G401 (cell line): ENCODE results near the gene TUBB. TPM values are rescaled to one million over a fixed set of nuclear protein-coding genes. Genes with fewer than 3 reads are reported as not detected.

Experiments
- DNase-seq: peaks from one replicate; pipeline ENCODE4 v3.0.0-alpha.2; 2015; ENCODE audit warnings: low spot score
- in situ Hi-C: cut with HindIII; loops from 2 replicates; pipeline ENCODE4 v1.10.0; 2016; ENCODE audit warnings: low sequenced_read_pairs, mixed read lengths
- total RNA-seq: library from RNA; depleted of rRNA; stranded (reverse); fragments of >200 nt; shearing (Covaris generic); gene quantifications from 2 replicates; pipeline ENCODE4 v1.2.3, GENCODE V29; 2014

The TUBB gene
- total RNA-seq, 1 experiment from 2014 or later: 575 TPM

DNA sequence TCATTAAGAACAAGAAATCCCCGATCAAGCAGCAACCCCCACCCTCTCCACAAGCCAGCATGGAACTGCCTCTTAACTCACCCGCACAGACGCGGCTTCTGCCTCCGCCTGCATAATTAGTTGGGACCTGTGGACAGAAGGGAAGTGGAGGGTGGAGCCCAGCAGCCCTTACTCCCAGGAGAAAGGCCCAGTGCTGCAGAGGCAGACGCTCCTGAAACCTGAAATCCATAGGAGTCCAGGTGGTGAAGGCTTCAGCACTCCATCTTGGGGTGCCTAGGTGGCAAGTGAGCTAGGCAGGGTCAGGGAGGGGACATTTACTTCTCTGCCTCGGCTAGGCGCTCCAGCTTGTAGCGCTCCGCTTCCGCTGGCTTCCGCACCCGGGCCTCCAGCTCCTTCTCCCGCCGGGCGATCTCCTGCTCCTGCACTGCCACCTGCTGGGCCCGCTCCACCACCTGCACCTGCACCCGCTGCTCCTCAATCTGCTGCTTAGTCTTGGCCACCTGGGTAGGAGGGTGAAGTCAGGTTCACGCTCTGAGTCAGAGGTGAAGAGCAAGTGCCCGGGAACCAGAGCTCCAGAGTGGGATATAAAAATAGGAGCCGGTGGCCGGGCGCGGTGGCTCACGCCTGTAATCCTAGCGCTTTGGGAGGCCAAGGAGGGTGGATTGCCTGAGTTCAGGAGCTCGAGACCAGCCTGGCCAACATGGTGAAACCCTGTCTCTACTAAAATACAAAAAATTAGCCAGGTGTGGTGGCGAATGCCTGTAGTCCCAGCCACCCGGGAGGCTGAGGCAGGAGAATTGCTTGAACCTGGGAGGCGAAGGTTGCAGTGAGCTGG, 10.7 kb downstream of the TUBB start:
- in situ Hi-C loops: no loop called here
- DNase-seq: peak; percentile 77

DNA sequence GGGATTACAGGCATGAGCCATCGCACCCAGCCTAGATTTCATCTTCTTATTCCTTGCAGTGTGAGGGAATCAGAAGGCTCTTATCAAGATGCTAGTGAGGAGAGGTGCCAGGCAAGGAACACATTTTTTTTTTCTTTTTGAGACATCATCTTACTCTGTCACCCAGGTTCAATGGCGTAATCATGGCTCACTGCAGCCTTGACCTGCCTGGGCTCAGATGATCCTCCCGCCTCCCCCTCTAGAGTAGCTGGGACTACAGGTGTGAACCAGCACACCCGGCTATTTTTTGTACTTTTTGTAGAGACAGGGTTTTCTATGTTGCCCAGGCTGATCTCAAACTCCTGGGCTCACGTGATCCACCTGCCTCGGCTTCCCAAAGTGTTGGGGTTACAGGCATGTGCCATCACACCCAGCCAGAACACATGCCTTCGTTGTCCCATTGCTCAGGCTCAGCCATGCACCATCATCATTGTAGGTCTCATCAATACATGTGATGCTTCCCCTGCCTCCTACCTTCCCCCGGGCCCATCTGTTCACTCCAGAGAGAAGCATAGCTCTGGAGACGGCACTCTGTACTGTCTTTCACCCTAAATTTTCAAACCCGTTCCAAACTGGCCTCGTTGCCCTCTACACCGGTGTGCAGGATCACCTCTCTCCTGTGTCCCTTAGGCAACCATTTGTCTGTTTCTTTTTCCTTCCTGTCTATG, 12.2 kb downstream of the TUBB start:
- DNase-seq: no peak
- in situ Hi-C loops: no loop called here

DNA sequence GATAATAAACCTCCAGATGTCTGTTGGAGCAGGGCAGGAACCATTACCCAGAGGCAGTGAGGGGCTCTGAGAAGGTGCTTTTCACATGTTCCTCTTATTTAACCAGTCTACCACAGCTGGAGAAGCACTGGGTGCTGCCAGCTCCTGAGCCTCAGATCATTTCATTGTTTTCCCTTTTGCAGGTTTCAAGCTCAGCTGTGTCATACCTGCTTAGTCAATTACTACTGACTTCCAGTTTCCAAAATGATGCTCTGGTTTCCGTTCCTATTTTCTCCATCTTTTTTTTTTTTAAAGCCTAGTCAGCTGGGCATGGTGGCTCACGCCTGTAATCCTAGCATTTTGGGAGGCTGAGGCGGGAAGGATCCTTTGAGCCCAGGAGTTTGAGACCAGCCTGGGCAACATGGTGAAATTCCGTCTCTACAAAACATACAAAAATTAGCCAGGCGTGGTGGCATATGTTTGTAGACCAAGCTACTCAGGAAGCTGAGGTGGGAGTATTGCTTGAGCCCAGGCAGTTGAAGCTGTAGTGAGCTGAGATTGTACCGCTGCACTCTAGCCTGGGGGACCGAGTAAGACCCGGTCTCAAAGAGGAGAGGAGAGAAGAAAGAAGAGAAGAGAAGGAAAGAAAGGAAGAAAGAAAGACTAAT, 15.6 kb downstream of the TUBB start:
- DNase-seq: no peak
- in situ Hi-C loops: no loop called here

DNA sequence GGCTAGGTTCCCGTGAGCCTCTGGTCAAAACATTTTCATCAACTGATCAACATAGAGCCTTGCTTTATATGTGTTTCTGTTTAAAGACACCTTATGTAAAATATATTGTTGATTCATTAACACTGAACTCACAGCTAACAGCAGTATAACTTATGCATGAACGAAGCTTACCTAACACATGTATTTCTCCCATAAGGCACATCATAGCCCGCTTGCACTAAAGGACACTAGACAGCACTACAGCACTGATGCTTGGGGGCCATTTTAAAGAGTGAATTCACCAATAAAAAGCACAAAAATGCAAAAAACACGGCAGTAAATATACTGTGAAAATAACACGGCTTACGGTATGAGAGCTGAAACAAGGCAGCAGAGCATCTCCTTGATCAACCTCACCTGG, 18.4 kb downstream of the TUBB start:
- in situ Hi-C loops: no loop called here
- DNase-seq: no peak

DNA sequence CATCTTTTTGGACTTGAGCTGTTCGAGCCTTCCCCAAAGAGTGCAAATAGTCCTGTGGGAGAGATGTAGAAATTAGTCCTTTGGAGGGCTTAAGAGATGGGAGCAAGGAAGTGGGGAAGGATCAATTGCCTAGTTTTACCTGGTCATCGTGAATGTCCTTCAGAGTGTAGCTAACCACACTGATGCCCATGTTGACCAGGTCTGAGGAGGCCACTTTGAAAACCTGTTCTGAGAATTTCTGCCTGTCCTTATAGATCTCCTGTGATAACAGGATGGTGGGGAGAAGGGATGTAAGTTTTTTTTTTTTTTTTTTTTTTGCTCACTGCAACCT, 20.4 kb downstream of the TUBB start:
- in situ Hi-C loops: no loop called here
- DNase-seq: no peak

DNA sequence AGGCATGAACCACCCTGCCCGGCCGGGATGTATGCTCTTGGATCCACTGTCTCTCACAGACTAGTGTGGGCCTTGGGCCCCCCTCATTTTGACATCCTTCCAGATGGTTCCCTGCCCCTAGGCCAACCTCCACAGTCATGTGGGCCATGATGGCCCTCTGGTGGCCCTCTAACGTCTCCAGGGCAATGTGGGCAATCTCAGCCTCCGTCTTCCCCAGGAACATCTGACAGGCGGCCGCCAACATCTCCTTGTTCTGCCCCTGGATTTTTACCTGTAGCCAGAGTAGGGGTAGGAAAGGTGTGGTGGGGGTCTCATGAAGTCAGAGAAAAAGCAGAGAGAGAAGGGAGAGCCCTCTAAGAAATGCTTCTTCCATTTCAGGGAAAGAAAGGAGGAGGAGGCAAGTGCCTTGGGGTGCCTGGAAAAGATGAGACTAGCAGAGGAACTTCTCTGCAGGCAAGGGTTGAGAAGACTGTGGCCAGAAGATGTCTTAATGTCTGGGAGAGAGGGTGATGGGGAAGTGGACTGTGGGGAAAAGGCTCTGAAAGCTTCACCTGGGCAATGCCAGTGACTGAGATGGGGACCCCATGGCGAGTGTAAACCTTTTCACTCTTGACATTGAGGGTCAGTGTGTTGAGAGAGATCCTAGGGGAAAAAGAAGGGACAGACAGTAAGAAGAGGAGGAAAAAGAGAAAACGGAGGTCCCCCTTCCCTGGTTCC, 21.1 kb downstream of the TUBB start:
- DNase-seq: no peak
- in situ Hi-C loops: no loop called here

DNA sequence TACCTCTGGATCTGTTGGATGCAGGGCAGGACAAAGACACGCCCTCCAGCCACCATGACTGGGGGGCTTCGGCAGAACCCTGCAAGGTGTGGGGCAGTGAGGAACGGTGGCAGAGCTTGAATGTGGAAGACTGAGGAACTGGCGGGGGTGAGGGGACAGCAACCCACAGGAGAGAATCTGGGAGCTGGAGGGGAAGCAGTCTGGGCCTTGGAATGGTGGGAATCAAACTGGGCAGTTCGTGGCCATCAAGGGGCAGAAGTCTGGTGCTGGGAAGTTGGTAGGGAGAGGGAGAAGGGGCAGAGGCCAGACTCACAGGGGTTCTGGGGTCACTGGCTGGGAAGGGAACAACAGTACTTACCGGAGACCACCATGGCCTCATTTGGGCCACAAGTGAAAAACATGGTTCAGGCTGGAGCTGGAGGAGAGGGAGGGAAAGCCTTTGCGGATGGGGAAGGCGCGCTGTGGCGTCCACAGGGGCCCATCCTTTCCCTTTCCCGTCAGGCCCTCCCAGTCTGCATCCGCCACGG, 21.7 kb downstream of the TUBB start:
- in situ Hi-C loops: no loop called here
- DNase-seq: no peak

DNA sequence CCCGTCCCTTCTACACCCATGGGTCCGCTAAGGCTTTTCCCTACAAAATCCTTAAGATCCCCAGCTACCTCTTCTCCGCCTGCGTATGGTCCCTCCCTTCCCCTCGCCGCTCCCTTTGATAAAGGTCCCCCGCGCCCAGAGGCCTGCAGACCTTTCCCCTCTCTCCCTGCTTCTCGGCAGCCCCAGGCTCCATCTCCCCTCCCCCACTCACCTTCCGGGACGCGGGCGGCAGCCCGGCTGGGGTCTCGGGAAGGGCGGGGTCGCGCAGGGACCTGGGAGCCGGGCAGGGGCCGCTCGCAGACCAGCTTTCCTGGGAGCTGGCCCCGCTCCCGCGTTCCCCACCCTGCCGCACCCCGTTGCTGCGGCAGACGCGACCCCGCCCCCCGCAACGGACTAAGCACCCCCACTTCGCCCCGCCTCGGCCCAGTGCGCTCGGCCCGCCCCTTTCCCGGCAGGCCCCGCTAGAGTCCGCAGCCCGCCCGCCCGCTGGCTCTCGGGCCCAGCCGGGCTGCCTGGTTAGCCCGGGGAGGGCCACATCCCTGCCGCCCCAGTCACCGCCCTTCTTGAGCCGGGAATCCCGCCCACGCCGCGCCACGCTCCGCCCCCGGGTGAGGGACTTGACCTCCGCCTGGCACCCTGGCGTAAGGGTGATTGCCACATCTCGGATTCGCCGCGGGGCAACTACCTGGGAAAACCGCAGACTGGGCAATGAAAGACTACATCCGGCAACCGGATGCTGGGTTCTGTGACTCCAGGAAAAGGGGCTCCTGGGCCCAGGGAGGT, 22.4 kb downstream of the TUBB start, which contains the start of gene FLOT1:
Gene FLOT1 (minus strand): TSS at position 372 of the 783 bp plus-strand sequence. CDS start 498 bp downstream, outside the sequence.
- in situ Hi-C loops: no loop called here
- peak; percentile 91 for DNase-seq

DNA sequence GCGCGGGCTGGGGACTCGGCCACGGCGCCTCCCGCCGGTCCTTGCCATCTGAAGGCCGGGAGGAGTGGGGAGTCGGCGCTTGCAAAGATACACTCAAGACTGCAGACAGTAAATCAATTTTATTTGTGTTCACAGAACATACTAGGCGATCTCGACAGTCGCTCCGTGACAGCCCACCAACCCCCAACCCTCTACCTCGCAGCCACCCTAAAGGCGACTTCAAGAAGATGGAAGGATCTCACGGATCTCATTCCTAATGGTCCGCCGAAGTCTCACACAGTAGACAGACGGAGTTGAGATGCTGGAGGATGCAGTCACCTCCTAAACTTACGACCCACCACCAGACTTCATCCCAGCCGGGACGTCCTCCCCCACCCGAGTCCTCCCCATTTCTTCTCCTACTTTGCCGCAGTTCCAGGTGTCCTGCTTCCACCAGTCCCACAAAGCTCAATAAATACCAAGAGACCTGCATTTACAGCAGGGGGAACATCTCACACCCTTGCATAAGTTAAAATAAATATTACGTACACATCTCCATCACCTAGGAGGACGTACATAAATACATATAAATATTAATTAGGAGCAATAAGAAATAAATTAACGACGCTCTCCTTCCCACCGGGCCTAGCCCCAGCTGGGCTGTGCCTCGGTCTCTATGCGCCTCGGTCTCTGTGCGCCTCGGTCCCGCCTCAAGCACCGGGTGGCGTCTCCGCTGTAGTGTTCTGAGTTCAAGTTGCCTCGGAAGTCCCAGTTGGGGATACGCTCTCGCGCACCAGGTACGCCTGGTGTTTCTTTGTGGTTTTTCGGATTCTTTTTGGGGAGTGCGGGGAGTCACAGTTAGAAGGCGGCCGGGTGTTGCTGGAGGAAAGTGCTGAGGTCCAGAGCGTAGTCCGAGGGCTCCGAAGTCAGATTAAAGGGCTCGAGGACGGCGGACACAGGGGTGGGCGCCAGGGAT, 23.2 kb downstream of the TUBB start:
- in situ Hi-C loops: no loop called here

DNA sequence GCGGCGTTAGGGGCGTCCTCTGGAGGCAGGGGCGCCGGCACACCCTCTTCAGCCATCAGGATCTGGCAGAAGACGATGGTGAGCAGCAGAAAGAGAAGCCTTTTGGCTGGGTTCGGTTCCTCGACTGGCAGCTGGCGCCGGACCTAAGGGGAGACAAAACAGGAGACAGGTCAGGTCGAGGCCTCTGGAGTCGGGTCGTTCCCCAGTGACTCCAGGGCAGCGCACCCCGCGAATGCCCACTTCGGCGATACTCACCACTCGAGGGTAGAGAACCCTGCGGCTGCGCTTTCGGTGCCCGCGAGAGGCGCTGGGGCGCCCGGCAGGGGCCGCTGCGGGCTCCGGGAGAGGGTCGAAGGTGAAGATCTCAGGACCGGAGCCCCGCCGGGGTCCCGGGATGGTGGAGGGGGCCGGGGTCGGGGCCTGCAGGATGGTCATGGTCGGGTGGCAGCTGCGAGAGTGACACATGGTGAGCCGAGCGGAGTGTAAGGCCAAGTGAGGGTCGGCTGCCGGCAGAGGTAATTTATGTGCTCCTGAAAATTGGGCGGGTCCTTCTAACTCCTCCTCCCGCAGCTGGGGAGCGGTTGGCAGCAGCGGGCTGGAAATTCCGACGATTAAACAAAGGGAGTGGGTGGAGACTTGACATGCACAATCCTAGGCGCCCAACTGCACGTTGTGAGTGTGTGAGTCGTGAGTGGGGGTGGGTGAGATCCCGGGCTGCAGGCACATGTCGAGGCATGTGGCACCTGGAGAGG, 24.1 kb downstream of the TUBB start, which contains the start of gene IER3:
Gene IER3 (minus strand): TSS at position 494 of the 752 bp plus-strand sequence. CDS start 29 bp downstream, at position 465.
- peak; percentile 64 for DNase-seq
- in situ Hi-C loops: no loop called here

More for the DNA sequence above, 23.2 kb downstream of the TUBB start:
- DNase-seq: peak; percentile 44

DNA sequence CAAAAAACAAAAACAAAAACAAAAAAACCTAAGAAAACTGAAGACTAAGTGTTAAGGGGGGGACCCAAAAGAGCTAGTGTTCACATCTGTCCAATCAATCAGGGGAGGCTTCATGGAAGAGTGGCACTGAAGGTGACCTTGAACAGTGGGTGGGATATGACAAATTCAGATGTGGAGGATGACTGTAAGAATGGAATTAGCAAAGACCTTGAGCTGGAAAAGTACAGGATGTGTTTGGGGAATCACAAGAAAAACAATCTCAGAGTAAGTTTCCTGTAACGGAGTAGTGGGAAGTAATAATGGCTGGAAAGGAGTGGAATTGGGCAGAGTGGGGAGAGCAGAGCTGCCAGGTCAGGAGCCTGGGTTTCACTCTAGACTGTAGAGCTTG, 27.1 kb downstream of the TUBB start:
- no peak for DNase-seq
- in situ Hi-C loops: no loop called here

DNA sequence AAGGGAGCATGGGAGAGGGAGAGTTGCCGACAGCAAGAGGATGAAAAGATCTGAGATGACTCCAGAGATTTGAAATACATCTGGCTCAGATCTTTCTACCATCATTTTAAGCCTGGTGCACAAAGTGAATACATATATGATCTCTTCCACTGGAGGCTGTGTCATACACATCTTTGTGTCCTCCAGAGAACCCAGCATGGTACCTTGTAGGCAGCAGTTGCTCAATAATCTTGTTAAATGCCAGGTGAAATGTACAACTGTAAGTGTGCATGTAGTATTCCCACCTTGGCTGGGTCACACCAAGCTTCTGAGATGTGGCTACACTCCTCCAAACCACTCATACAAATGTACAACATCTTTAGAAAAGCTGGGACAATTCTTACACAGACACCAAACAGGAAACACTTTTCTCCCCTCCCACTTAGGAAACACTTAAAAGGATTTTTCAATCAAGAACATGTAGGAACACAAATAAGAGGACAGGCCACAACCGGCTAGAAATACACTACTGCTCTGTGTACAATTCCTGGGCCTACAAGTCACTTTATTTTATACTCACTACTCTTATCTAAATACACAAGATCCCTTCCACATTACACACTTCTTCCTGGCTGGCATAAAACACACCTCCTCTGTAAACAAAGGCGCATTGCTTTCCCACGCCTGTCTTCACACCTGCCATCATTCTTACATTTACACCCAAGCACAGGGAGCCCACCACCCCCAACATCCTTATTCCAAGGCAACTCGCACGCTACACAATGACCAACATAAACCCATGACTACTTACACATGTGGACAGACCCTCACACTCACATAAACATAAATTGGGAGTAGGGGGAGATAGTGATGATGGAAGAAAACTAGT, 28.0 kb downstream of the TUBB start:
- in situ Hi-C loops: no loop called here
- no peak for DNase-seq

DNA sequence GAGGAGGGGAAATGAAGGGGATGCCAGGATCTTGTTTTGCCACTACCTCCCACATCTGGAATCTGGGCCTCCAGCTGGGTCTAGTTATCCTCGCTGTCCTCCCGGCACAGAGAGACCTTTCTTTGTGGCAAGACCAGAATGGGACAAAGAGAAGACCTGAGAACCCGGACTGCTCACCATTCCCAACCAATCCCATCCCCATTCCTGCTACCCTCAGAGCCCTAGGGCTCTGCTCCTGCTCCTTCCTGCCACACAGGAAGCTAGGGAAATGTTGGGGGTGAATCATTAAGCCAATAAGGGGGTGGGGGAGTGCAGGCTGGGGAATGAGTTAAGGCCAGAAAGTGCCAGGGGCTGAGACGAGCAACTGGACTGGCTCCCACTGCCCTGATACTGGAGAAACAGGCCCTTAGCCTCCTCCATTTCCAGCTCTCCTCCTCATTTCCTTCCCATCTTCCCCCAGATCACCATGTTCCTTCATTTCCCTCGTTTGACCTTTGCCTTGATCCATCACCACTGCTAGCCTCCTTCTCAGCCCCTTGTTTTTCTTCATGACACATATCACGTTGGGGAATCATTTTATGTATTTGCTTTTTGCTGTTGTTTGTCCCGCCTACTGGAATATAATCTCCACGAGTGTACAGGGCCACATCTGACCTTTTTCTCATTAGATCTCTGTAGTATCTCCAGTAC, 28.8 kb downstream of the TUBB start:
- in situ Hi-C loops: no loop called here
- no peak for DNase-seq

DNA sequence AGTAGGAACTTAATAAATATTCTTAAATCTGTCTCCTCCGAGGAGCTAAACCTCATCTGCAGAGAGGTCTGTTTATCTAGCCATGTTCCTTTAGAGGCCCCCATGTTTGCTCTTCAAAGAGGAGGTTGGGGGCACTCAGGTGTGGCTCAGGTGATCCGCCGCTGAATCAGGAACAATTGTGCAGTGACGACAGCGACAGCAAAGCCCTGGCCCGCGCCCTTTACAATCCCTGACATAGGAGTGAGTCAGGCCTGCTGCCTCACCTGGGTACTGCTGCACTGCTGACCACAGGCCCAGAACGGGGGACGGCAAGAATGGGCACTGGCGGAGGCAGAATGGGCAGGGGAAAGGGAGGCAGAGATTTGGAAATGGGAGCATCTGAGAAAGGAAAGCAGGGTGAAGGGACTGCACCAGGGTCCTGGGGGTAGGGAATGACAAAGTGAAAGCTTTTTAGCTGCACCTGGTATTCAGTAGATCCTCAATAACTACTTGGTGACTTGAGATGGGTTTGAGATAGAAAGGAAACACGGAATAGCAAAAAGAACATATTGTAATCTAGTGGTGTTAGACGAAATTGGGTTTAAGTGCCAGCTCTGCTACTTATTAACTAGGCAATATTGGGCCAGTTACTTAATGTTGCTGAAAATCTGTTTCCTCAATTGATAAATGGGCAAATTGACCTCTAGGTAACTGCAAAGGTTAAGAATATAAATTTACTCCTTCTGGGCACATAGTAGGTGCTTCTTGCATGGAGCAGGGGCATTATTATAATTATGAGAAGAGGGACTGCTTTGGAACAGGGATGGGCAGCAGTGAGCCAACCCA, 29.6 kb downstream of the TUBB start:
- no peak for DNase-seq
- in situ Hi-C loops: no loop called here

DNA sequence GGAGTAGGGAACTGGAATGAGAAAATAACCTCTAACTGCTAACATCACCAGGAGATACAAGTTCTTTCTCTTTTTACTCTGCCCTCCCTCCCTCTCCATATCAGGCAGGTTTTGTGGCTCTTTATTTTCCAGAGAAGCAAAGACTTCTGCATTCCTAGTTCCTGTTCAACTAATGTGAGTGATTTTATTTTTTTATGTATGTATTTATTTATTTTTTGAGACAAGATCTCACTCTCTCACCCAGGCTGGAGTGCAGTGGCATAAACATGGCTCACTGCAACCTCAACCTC, 30.2 kb downstream of the TUBB start:
- in situ Hi-C loops: no loop called here
- no peak for DNase-seq
